HEK293 (cell line): ENCODE results near the gene TNNC2.

Experiments
- CTCF ChIA-PET: fragments of 350-600 bp; formaldehyde crosslinking; extraction: SDS; loops from one replicate; lab custom pipeline; 2021; ENCODE audit warnings: antibody characterized with exemption; lab: Yijun Ruan, JAX
- POLR2A ChIA-PET: fragments of 300-600 bp; formaldehyde crosslinking; extraction: SDS; loops from one replicate; lab custom pipeline; 2020; ENCODE audit warnings: antibody characterized with exemption, inconsistent platforms; lab: Yijun Ruan, JAX
- H3K27ac ChIP-seq: fragments of 200-500 bp; sonication (Bioruptor generic); 2 replicates; pipeline ENCODE4 v1.5.1; 2014; ENCODE audit warnings: low read depth, low read length, control low read depth, inconsistent platforms; ENCODE audit errors: extremely low read depth
- H3K36me3 ChIP-seq, 2 experiments: fragments of 200-500 bp in 1 of 2; sonication (Bioruptor generic) in 1 of 2; 1 replicate in 1 of 2; 2 replicates in 1 of 2; pipeline ENCODE4 v1.5.1; 2014 to 2017; ENCODE audit warnings: inconsistent platforms in 2 of 2, low read length in 2 of 2; ENCODE audit not compliant: control insufficient read depth in 2 of 2, insufficient read depth in 1 of 2
- H3K4me1 ChIP-seq: fragments of 200-500 bp; sonication (Bioruptor generic); 2 replicates; pipeline ENCODE4 v1.5.1; 2014; ENCODE audit warnings: mild to moderate bottlenecking, low read length, inconsistent platforms; ENCODE audit not compliant: control insufficient read depth, insufficient read depth
- H3K4me3 ChIP-seq: 2 replicates; pipeline ENCODE4 v1.5.1; 2011; ENCODE audit warnings: low read depth, mild to moderate bottlenecking, control low read depth, low read length, moderate library complexity
- H3K9me3 ChIP-seq: fragments of 200-500 bp; sonication (Bioruptor generic); 2 replicates; pipeline ENCODE4 v1.5.1; 2014; ENCODE audit warnings: low read depth, low read length, inconsistent platforms; ENCODE audit not compliant: control insufficient read depth, insufficient read depth
- BCL11A ChIP-seq: fragments of 450-650 bp; formaldehyde crosslinking; IDR thresholded peaks from 2 replicates; pipeline ENCODE4 v1.5.1; 2016; ENCODE audit warnings: low read depth, missing biosample characterization, missing genetic modification characterization
- BCL11B ChIP-seq: fragments of 450-650 bp; formaldehyde crosslinking; IDR thresholded peaks from 2 replicates; pipeline ENCODE4 v1.5.1; 2016; ENCODE audit warnings: low read depth, missing biosample characterization, missing genetic modification characterization
- HOXA7 ChIP-seq: sonication (generic); formaldehyde crosslinking; IDR thresholded peaks from 2 replicates; pipeline ENCODE4 v1.8.1; 2022; ENCODE audit warnings: missing genetic modification reagents, borderline replicate concordance
- HOXC10 ChIP-seq: sonication (generic); formaldehyde crosslinking; IDR thresholded peaks from 2 replicates; pipeline ENCODE4 v1.8.1; 2023; ENCODE audit warnings: mild to moderate bottlenecking, missing genetic modification reagents
- PRDM2 ChIP-seq: fragments of 450-650 bp; formaldehyde crosslinking; IDR thresholded peaks from 2 replicates; pipeline ENCODE4 v1.5.1; 2016; ENCODE audit warnings: missing biosample characterization, missing genetic modification characterization, borderline replicate concordance
- YY2 ChIP-seq: fragments of 450-650 bp; formaldehyde crosslinking; IDR thresholded peaks from 2 replicates; pipeline ENCODE4 v1.5.1; 2016; ENCODE audit warnings: missing biosample characterization, missing genetic modification characterization
- ZNF19 ChIP-seq: fragments of 450-650 bp; formaldehyde crosslinking; IDR thresholded peaks from 2 replicates; pipeline ENCODE4; 2016; ENCODE audit warnings: missing biosample characterization, missing genetic modification characterization, low read depth
- ZNF214 ChIP-seq: fragments of 450-650 bp; formaldehyde crosslinking; IDR thresholded peaks from 2 replicates; pipeline ENCODE4 v1.5.1; 2017; ENCODE audit warnings: missing biosample characterization, mild to moderate bottlenecking, missing genetic modification characterization, borderline replicate concordance
- ZNF248 ChIP-seq: fragments of 450-650 bp; formaldehyde crosslinking; IDR thresholded peaks from 2 replicates; pipeline ENCODE4 v1.5.1; 2017; ENCODE audit warnings: missing biosample characterization, missing genetic modification characterization
- ZNF366 ChIP-seq: fragments of 450-650 bp; formaldehyde crosslinking; conservative IDR thresholded peaks from 2 replicates; pipeline ENCODE4 v1.5.1; 2016; ENCODE audit warnings: missing biosample characterization, missing genetic modification characterization
- ZNF514 ChIP-seq: fragments of 450-650 bp; formaldehyde crosslinking; IDR thresholded peaks from 2 replicates; pipeline ENCODE4 v1.5.1; 2016; ENCODE audit warnings: missing biosample characterization, missing genetic modification characterization
- ZNF560 ChIP-seq: fragments of 450-650 bp; formaldehyde crosslinking; IDR thresholded peaks from 2 replicates; pipeline ENCODE4 v1.5.1; 2017; ENCODE audit warnings: missing biosample characterization, missing genetic modification characterization, borderline replicate concordance
- ZNF596 ChIP-seq: fragments of 450-650 bp; IDR thresholded peaks from 2 replicates; pipeline ENCODE4 v1.5.0; 2018; ENCODE audit warnings: missing biosample characterization, mild to moderate bottlenecking, missing genetic modification characterization, moderate library complexity
- ZNF704 ChIP-seq: fragments of 450-650 bp; formaldehyde crosslinking; IDR thresholded peaks from 2 replicates; pipeline ENCODE4 v1.5.1; 2016; ENCODE audit warnings: missing biosample characterization, missing genetic modification characterization
- ZNF830 ChIP-seq: fragments of 450-650 bp; IDR thresholded peaks from 2 replicates; pipeline ENCODE4 v1.5.0; 2018; ENCODE audit warnings: missing biosample characterization, missing genetic modification characterization, low read depth, mild to moderate bottlenecking, moderate library complexity
- ZNF843 ChIP-seq: fragments of 450-650 bp; formaldehyde crosslinking; IDR thresholded peaks from 2 replicates; pipeline ENCODE4 v1.5.1; 2016; ENCODE audit warnings: missing biosample characterization, missing genetic modification characterization
- ZSCAN16 ChIP-seq: fragments of 450-650 bp; formaldehyde crosslinking; IDR thresholded peaks from 2 replicates; pipeline ENCODE4 v1.5.1; 2016; ENCODE audit warnings: missing biosample characterization, missing genetic modification characterization
- ZSCAN4 ChIP-seq: fragments of 450-650 bp; formaldehyde crosslinking; IDR thresholded peaks from 2 replicates; pipeline ENCODE4 v1.5.1; 2017; ENCODE audit warnings: missing biosample characterization, missing genetic modification characterization
- ZSCAN5A ChIP-seq: fragments of 450-650 bp; formaldehyde crosslinking; IDR thresholded peaks from 2 replicates; pipeline ENCODE4 v1.5.1; 2016; ENCODE audit warnings: missing biosample characterization, missing genetic modification characterization

Gene TNNC2

GRCh38 chr20:45782890-45783289, 44.2 kb downstream of the TNNC2 start:
- CTCF ChIA-PET: interaction anchor here (1.5 to 1.7 kb wide), 2 partner anchors 12 to 17 kb away, joined by 7 read pairs; no protein-coding TSS in a partner anchor

More at GRCh38 chr20:45782890-45783289, 44.2 kb downstream of the TNNC2 start:
- Histone ChIP-seq H3K36me3 (no peaks in the 10 kb centered on the region), H3K4me1 (peaks cover 17% of the 10 kb centered on the region), H3K9me3 (no peaks in the 10 kb centered on the region), H3K4me3 (no peak overlapping the region), H3K27ac (no peak overlapping the region)
- POLR2A ChIA-PET: no interaction called here
- TF ChIP-seq ZSCAN16 (tag by site-specific recombination) (no peak), BCL11B (tag by site-specific recombination) (no peak), ZNF704 (tag by site-specific recombination) (no peak), YY2 (tag by site-specific recombination) (no peak), ZNF560 (tag by site-specific recombination) (no peak), ZNF366 (tag by site-specific recombination) (no peak), HOXA7 (no peak), ZNF514 (tag by site-specific recombination) (no peak), ZNF19 (no peak), PRDM2 (tag by site-specific recombination) (no peak), ZSCAN5A (tag by site-specific recombination) (no peak), ZNF596 (tag by site-specific recombination) (no peak), HOXC10 (no peak), BCL11A (tag by site-specific recombination) (no peak), ZNF843 (no peak), ZNF830 (tag by site-specific recombination) (no peak), ZNF248 (no peak), ZNF214 (tag by site-specific recombination) (no peak), ZSCAN4 (no peak)
